Measurements from ENCODE around the gene LSS. TPM values are rescaled to one million over a fixed set of nuclear protein-coding genes. Genes with fewer than 3 reads are reported as not detected.
"Not testable (repeated sequence)": the region's sequence is repeated elsewhere in the genome, so short reads cannot be mapped to it uniquely, and the experiment has no call there.

LSS gene
- total RNA-seq, 1 donor from 2014 or later = 34.2 TPM

GRCh38 chr21:46205166-46205565 is 23.4 kb downstream of the LSS start:
- DNase-seq (ENCODE audit: low read depth) = no peak

GRCh38 chr21:46203203-46203600 is 25.4 kb downstream of the LSS start:
- no peak for DNase-seq (ENCODE audit: low read depth)

- no peak for DNase-seq (ENCODE audit: low read depth)
Observed at GRCh38 chr21:46202592-46203202, 25.9 kb downstream of the LSS start.

- not testable (repeated sequence) for DNase-seq (ENCODE audit: low read depth)
Observed at GRCh38 chr21:46200877-46201803, 27.4 kb downstream of the LSS start.

- DNase-seq (ENCODE audit: low read depth) = no peak
Observed at GRCh38 chr21:46199436-46200373, 28.9 kb downstream of the LSS start.

GRCh38 chr21:46196733-46197132 is 31.8 kb downstream of the LSS start:
- DNase-seq (ENCODE audit: low read depth) = no peak

GRCh38 chr21:46195595-46196195 is 32.9 kb downstream of the LSS start:
- no peak for DNase-seq (ENCODE audit: low read depth)

GRCh38 chr21:46194374-46195334 is 33.9 kb downstream of the LSS start:
- no peak for DNase-seq (ENCODE audit: low read depth)

GRCh38 chr21:46193829-46194373 is 34.7 kb downstream of the LSS start:
- no peak for DNase-seq (ENCODE audit: low read depth)

GRCh38 chr21:46191686-46192575 is 36.6 kb downstream of the LSS start:
- no peak for DNase-seq (ENCODE audit: low read depth)

- DNase-seq (ENCODE audit: low read depth) = peak; percentile 61
Observed at GRCh38 chr21:46191257-46191685, 37.3 kb downstream of the LSS start.

- DNase-seq (ENCODE audit: low read depth) = no peak
Observed at GRCh38 chr21:46190491-46191131, 38.0 kb downstream of the LSS start.

GRCh38 chr21:46189959-46190490 is 38.5 kb downstream of the LSS start:
- no peak for DNase-seq (ENCODE audit: low read depth)

- no peak for DNase-seq (ENCODE audit: low read depth)
Observed at GRCh38 chr21:46189213-46189958, 39.2 kb downstream of the LSS start.

GRCh38 chr21:46188226-46189212 is 40.1 kb downstream of the LSS start:
- DNase-seq (ENCODE audit: low read depth) = peak; percentile 47

- DNase-seq (ENCODE audit: low read depth) = no peak
Observed at GRCh38 chr21:46187814-46188213, 40.8 kb downstream of the LSS start.
